ENCODE results near the gene AGT.

Gene AGT

GRCh38 chr1:230747127-230747730 lies 33.3 kb upstream of the AGT start, which contains the start of gene CAPN9:
TSS of gene CAPN9 (plus strand) at chr1:230747388. CDS start at chr1:230747497, 109 bp downstream.
- no peaks in the 10 kb centered on the region for H3K36me3 Mint-ChIP-seq (ENCODE audit: low read depth)
- no peak for DNase-seq
- H3K27ac Mint-ChIP-seq, result no peak within 1 kb of the TSS
- no peaks in the 10 kb centered on the region for H3K27me3 Mint-ChIP-seq (ENCODE audit: low read depth, poor library complexity)
- peaks cover 81% of the 10 kb centered on the region for H3K4me1 Mint-ChIP-seq
- H3K9me3 Mint-ChIP-seq, result no peaks in the 10 kb centered on the region
- H3K4me3 Mint-ChIP-seq, result no peak within 1 kb of the TSS
- TF ChIP-seq CTCF (IDR thresholded peaks at IDR 0.05), result no peak

GRCh38 chr1:230746617-230747016 lies 32.7 kb upstream of the AGT start:
- H3K9me3 Mint-ChIP-seq, result no peaks in the 10 kb centered on the region
- H3K27me3 Mint-ChIP-seq (ENCODE audit: low read depth, poor library complexity), result peaks cover under 1% of the 10 kb centered on the region
- peaks cover 75% of the 10 kb centered on the region for H3K4me1 Mint-ChIP-seq
- no peak overlapping the region for H3K4me3 Mint-ChIP-seq
- H3K36me3 Mint-ChIP-seq (ENCODE audit: low read depth), result no peaks in the 10 kb centered on the region
- no peak overlapping the region for H3K27ac Mint-ChIP-seq
- TF ChIP-seq CTCF (IDR thresholded peaks at IDR 0.05), result no peak
- DNase-seq, result no peak

GRCh38 chr1:230745071-230745470 lies 31.1 kb upstream of the AGT start:
- no peak for TF ChIP-seq CTCF (IDR thresholded peaks at IDR 0.05)
- peak overlapping the region; percentile 39 for H3K27ac Mint-ChIP-seq

GRCh38 chr1:230744382-230744781 lies 30.5 kb upstream of the AGT start:
- Mint-ChIP-seq H3K27ac (no peak overlapping the region), H3K9me3 (no peaks in the 10 kb centered on the region), H3K4me3 (no peak overlapping the region), H3K36me3 (ENCODE audit: low read depth) (no peaks in the 10 kb centered on the region), H3K4me1 (peaks cover 57% of the 10 kb centered on the region), H3K27me3 (ENCODE audit: low read depth, poor library complexity) (peaks cover 5% of the 10 kb centered on the region)
- TF ChIP-seq CTCF (IDR thresholded peaks at IDR 0.05), result no peak
- no peak for DNase-seq

More at GRCh38 chr1:230745071-230745470, 31.1 kb upstream of the AGT start:
- H3K27me3 Mint-ChIP-seq (ENCODE audit: low read depth, poor library complexity), result peaks cover 5% of the 10 kb centered on the region
- no peak for DNase-seq
- no peaks in the 10 kb centered on the region for H3K9me3 Mint-ChIP-seq
- H3K4me1 Mint-ChIP-seq, result peaks cover 64% of the 10 kb centered on the region
- H3K36me3 Mint-ChIP-seq (ENCODE audit: low read depth), result no peaks in the 10 kb centered on the region
- no peak overlapping the region for H3K4me3 Mint-ChIP-seq

GRCh38 chr1:230743899-230744298 lies 30.0 kb upstream of the AGT start:
- no peak for TF ChIP-seq CTCF (IDR thresholded peaks at IDR 0.05)
- H3K4me3 Mint-ChIP-seq, result peak overlapping the region; percentile 17
- no peaks in the 10 kb centered on the region for H3K36me3 Mint-ChIP-seq (ENCODE audit: low read depth)
- peaks cover 8% of the 10 kb centered on the region for H3K27me3 Mint-ChIP-seq (ENCODE audit: low read depth, poor library complexity)
- H3K9me3 Mint-ChIP-seq, result no peaks in the 10 kb centered on the region
- peak overlapping the region; percentile 92 for H3K27ac Mint-ChIP-seq
- DNase-seq, result no peak
- H3K4me1 Mint-ChIP-seq, result peaks cover 52% of the 10 kb centered on the region
